Endothelial cell of umbilical vein (primary cell): ENCODE results near the gene FKBP7.

Experiments
- MAX ChIP-seq: IDR thresholded peaks from 2 replicates; pipeline ENCODE4 v1.6.1; 2011; ENCODE audit not compliant: insufficient read depth, insufficient read length
- MYC ChIP-seq: IDR thresholded peaks from one replicate; pipeline ENCODE4 v1.6.1; 2011; ENCODE audit warnings: mild to moderate bottlenecking, low read depth, low read length
- POLR2A ChIP-seq: IDR thresholded peaks from 2 replicates; pipeline ENCODE4 v1.6.1; 2012; ENCODE audit warnings: low read depth, mild to moderate bottlenecking, control low read depth, low read length
- POLR2AphosphoS5 ChIP-seq: IDR thresholded peaks from 2 replicates; pipeline ENCODE4 v1.6.1; 2012; ENCODE audit warnings: low read depth, mild to moderate bottlenecking, control low read depth, low read length, moderate library complexity; ENCODE audit not compliant: insufficient read depth

- TF ChIP-seq MYC (no peak), MAX (no peak), POLR2A (no peak), POLR2AphosphoS5 (no peak)
These were observed 60.0 kb downstream of the FKBP7 start for GRCh38 chr2:178418426-178418825.
